Fibroblast of mammary gland (primary cell): ENCODE measurements around the gene MRPL11.

Source experiments
- DNase-seq: peaks from one replicate; pipeline ENCODE4 v3.0.0-alpha.2; 2010; ENCODE audit warnings: low read depth
- H3K4me3 ChIP-seq: 2 replicates; pipeline ENCODE4 v1.5.1; 2011; ENCODE audit warnings: low read depth, mild to moderate bottlenecking, low read length, moderate library complexity; ENCODE audit not compliant: control insufficient read depth
- CTCF ChIP-seq: conservative IDR thresholded peaks from 2 replicates; pipeline ENCODE4 v1.5.1; 2011; ENCODE audit warnings: low read depth, low read length, inconsistent platforms; ENCODE audit not compliant: control insufficient read depth, insufficient read depth

The MRPL11 gene

GRCh38 chr11:66412110-66412509, 26.5 kb downstream of the MRPL11 start:
- no peak for DNase-seq
- H3K4me3 ChIP-seq = no peak overlapping the region
- no peak for TF ChIP-seq CTCF

GRCh38 chr11:66411323-66411722, 27.3 kb downstream of the MRPL11 start:
- no peak for DNase-seq
- no peak overlapping the region for H3K4me3 ChIP-seq
- no peak for TF ChIP-seq CTCF

- TF ChIP-seq CTCF = no peak
- no peak overlapping the region for H3K4me3 ChIP-seq
- no peak for DNase-seq
Observed at GRCh38 chr11:66410191-66410590, 28.5 kb downstream of the MRPL11 start.

- H3K4me3 ChIP-seq = no peak overlapping the region
- no peak for DNase-seq
- TF ChIP-seq CTCF = no peak
Observed at GRCh38 chr11:66409226-66409625, 29.4 kb downstream of the MRPL11 start.

- peak; percentile 97 for TF ChIP-seq CTCF
- DNase-seq = peak; percentile 88
Observed at GRCh38 chr11:66408488-66409214, 30.0 kb downstream of the MRPL11 start.

GRCh38 chr11:66407651-66408050, 31.0 kb downstream of the MRPL11 start:
- H3K4me3 ChIP-seq = no peak overlapping the region
- DNase-seq = no peak
- no peak for TF ChIP-seq CTCF

More at GRCh38 chr11:66408488-66409214, 30.0 kb downstream of the MRPL11 start:
- H3K4me3 ChIP-seq = peak overlapping the region; percentile 34
